Mesodermal cell (in vitro differentiated cells): Measurements from ENCODE around the gene CXCL6.

Experiments
- H3K27ac ChIP-seq: 2 replicates; pipeline ENCODE4 v1.7.0; 2013; ENCODE audit warnings: mild to moderate bottlenecking, low read depth, low read length, moderate library complexity; ENCODE audit not compliant: severe bottlenecking
- H3K36me3 ChIP-seq: 2 replicates; pipeline ENCODE4 v1.7.1; 2013; ENCODE audit warnings: mild to moderate bottlenecking, low read length, moderate library complexity; ENCODE audit not compliant: control insufficient read depth, insufficient read depth
- H3K4me1 ChIP-seq: one replicate; pipeline ENCODE4 v1.7.1; 2013; ENCODE audit warnings: mild to moderate bottlenecking, low read length; ENCODE audit not compliant: insufficient read depth, control insufficient read depth, poor library complexity, severe bottlenecking
- H3K4me3 ChIP-seq: 2 replicates; pipeline ENCODE4 v1.7.0; 2013; ENCODE audit warnings: low read length, control low read depth, mild to moderate bottlenecking; ENCODE audit not compliant: insufficient read depth, poor library complexity, severe bottlenecking; ENCODE audit errors: extremely low read depth
- H3K9me3 ChIP-seq: 2 replicates; pipeline ENCODE4 v1.7.1; 2013; ENCODE audit warnings: mild to moderate bottlenecking, low read length, moderate library complexity; ENCODE audit not compliant: control insufficient read depth
- WGBS, 2 experiments: methylation state at CpG; one replicate each; pipeline ENCODE4 v1.1.5; 2013; ENCODE audit warnings: missing lambda C conversion rate in 2 of 2; ENCODE audit not compliant: insufficient coverage in 2 of 2; 5-methylcytosine and 5-hydroxymethylcytosine counted together

The CXCL6 gene

DNA sequence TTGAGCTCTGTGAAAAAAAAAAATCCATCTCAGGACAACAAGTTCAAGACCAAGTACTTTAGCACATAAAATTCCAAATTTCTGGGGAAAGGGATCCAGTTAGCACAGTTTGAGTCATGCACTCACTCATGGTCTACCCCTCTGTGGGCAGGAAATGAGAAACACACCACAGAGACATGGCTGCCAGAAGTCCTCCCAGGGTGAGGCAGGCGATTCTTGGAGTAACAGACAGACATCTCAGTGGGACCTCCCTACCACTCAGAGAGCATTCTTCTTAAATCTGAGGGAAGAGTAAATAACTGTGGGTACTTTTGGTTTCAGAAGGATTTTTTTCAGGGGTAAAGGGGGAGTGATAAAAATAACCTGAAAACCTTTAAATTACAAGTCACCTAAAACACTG is 46.8 kb downstream of the CXCL6 start:
- Histone ChIP-seq H3K36me3 (no peaks in the 10 kb centered on the region), H3K4me1 (no peaks in the 10 kb centered on the region), H3K9me3 (no peaks in the 10 kb centered on the region), H3K27ac (no peak overlapping the region), H3K4me3 (no peak overlapping the region)
- WGBS, 2 experiments, result no CpG with 5 or more reads among the region's 1 CpG

DNA sequence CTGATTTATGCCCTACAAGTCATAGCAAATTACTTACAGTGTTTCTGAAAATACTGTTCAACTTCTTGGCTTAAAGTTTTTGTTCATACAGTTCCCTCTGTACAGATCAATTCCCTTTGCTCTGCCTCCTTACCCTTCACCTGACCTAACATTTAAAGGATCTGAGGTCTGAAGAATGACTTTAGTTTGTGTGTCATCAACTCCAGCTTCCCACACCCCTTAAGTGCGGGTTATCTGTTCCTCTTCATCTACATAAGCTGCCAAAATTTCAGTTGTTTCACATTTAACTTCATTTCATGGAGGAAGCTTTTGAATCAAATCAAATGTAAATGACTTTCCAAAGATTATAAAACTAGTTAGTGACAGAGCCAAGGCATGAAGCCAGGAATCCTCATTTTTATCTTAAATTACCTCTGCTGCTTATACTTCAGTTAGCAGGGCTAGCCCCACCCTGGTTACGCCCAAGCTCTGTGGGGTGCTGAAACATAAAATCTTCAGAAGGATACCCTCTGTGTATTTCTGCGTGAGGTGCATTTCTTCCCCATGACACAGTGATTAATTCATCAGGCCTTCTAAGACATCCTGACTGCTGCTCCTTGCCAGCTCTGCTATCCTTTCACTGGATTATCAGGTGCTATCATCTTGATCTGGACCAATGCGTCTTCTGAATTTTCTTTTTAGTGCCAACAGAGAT is 49.2 kb downstream of the CXCL6 start:
- no peaks in the 10 kb centered on the region for H3K9me3 ChIP-seq
- no peaks in the 10 kb centered on the region for H3K4me1 ChIP-seq
- no peak overlapping the region for H3K27ac ChIP-seq
- H3K4me3 ChIP-seq, result no peak overlapping the region
- 88 to 100% methylated on average over 2 to 3 of the region's 4 CpGs for WGBS, 2 experiments
- H3K36me3 ChIP-seq, result no peaks in the 10 kb centered on the region
